ENCODE results near the gene GRIK1.
"Not testable (repeated sequence)": the region's sequence is repeated elsewhere in the genome, so short reads cannot be mapped to it uniquely, and the experiment has no call there.

GRIK1 gene

DNA sequence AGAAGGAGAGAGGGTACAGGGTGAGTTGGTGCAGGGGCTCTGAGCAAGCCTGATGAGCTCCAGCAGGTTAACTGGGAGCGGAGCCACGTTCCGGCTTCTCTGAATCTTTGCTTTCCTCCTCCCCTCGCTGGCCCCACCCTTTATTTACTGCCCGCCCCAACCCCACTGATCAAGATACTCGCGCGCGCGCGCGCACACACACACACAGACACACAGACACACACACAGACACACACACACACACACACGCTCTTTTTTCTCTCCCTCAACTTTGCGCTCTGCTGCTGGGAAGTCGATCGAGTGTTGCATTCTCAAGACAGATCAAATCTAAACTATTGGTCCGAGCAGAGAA is at the start of gene GRIK1:
TSS of gene GRIK1 (minus strand) at position 73 of the 352 bp plus-strand sequence.
- no peak for DNase-seq

DNA sequence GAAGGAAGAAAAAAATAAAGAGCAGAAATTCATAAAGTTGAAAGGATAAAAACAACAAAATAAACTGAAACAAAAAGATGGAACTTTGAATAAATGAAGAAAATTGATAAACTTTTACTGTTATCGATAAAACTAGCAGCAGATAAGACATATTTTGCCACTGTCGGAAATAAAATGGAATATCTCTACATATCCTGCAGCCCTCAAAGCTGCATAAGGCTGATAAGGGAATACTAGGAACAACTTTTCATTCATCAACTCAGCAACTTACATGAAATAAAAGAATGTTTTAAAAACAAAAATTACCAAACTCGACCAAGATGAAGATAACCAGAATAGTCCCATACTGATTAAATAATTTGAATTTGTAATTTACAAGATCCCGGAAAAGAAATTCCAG is 48.0 kb upstream of the GRIK1 start:
- no peak for DNase-seq

DNA sequence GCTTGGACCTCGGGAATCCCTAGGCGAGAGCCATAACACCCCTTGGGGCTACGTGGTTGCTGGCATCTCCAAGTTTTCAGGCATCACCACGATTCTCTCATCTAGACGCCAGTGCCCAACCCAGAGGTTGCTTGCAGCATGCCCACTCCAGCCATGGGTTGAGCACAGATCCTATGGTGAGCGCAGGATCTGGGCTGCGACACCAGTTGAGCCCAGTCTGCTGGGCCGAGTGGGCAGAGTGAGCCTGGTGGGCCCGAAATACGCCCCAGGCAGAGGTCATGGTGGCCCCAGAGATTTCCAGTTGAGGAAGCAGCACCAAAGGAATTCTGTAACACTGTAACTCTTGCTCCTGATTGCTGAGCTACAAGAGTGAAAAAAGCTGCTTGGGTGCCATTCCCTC is 46.1 kb upstream of the GRIK1 start:
- DNase-seq, result no peak

DNA sequence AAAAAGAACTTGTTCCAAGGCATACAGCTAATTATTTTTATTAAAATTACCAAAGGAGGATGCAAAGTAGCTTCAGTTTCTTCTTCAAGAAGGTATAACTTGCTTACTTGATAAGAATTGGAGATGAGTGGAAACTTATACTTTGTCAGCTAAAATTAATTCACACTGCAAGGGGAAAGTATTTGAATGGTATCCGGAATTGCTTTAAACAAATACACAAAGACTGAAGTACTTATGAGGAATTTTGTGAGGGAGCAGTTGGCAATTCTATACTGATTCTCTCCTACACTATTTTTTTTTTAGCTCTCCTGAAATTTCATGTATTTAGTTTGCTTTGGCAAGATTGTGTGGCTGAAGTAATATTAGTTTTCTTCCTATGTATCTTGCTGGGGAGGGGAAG is 39.2 kb upstream of the GRIK1 start:
- DNase-seq, result no peak

DNA sequence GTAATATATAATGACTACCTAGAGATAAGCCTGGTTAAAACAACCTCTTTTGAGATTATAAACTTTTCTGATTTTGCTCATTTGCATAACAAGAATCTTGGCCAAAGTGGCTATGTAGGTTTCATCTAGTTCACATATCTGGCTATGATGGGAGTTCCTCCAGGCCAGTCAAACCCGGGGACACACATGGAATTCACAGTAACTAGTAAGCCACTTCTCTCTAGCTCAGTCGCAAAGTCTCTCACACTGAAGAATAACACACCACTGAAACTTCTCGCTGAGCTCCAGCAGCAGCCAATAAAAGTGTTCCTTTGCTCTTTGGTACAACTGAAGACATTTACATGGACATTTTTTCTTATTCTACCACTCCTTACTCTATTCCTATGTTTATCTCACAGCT is 36.0 kb upstream of the GRIK1 start:
- DNase-seq, result no peak

DNA sequence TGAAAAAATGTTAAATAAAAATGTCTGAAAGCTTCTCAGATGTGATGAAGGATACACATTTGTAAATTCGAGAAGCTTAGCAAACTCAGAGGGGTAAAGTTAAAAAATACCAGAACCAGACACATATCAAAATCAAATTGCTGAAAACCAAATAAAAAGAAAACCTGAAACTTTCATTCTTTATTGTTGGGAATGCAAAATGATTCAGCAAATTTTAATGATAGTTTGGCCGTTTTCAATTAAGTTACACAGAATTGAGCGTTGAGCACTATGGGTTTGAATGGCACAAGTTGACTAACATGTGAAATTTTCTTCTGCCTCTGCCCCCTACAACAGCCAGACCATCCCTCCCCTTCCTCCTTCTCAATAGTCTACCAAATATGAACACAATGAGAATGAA is 33.5 kb upstream of the GRIK1 start:
- DNase-seq, result no peak

DNA sequence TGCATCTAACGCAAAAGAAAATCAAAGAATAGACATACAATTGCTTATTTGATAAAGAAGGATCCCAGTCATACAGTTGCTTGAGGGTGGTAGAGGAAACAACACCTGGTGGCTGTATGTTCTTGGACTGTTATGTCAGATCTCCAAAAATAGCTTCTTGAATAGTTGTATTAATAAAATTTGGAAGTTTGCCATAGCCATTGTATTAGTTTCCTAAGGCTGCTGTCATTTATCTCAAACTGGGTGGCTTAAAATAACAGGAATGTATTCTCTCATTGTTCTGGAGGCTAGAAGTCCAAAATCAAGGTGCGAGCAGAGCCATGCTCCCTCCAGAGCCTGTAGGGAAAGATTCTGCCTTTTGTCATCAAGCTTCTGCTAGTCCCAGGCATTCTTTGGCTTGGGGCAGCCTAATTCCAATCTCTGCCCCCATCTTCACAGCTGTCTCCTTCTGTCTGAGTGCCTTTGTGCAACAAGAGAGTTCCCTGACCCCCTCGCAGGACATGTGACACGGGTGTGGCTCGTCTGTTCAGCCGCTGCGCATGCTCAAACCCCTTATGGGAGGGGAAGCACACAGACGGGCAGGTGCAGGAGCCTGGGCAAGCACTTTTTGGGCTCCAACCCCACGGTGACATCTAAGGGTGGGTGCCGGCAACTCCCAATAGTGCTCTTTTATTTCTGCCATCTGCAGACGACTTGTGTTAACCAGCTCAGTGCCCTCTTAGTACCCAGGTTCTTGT is 21.7 kb upstream of the GRIK1 start:
- DNase-seq, result no peak

DNA sequence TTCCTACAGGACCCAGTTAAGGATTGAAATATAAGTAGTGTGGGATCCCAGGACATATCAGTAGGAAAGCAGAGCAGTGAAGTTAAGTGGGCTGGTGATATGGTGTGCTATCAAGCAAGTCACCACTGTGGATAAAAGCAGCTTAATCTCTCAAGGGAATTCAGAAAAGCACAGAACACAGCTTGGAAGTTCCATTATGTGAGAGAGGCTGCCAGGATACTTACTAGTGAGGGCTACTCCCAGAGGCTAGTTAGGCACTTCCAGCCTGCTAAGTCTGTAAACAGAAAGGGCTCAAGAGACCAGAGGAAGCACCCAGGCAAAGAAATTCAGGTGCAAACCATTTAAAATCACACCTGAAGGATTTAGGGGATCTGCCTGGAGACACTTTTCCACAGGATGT is 18.8 kb upstream of the GRIK1 start:
- no peak for DNase-seq

DNA sequence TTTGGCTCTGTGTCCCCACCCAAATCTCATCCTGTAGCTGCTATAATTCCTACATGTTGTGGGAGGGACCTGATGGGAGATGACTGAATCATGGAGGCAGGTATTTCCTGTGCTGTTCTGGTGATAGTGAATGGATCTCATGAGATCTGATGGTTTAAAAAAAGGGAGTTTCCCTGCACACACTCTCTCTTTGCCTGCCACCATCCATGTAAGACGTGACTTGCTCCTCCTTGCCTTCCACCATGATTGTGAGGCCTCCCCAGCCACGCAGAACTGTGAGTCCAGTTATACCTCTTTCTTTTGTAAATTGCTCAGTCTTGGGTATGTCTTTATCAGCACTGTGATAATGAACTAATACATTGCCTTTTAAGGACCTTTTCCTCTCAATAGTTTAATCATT is 18.2 kb upstream of the GRIK1 start:
- DNase-seq, result not testable (repeated sequence)

DNA sequence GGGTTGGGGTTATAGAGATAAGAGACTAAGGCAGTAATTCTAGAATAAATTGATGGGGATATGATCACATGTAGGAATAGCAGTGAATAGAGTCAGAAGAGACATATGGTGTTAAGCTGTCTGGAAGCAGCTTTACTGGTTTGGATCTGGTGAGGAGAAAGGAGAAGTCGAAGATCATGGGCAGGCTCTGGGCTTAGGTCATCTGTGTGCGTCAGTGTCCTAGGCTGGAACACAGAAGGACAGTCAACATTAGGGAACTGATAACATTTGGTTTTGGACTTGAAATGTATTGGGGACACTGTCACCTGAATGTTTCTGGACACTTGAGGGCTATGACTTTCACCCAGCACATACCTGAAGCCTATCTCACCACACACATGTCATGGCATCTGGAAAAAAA is 13.9 kb upstream of the GRIK1 start:
- DNase-seq, result no peak

DNA sequence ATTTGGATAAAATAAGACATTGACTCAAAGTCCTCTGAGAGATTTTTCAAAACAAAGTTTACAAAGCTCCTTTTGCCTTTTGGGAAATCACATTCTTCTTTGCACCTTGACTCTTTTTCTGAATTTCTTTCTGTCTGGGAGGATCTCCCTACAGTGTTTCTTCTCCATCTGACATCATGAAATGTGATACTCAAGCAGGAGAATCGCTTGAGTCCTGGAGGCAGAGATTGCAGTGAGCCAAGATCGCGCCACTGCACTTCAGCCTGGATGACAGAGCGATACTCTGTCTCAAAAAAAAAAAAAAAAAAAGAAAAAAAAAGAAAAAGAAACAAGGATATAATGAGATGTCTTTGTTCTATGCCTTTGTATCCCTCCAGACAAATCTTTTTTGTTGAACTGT is 13.3 kb upstream of the GRIK1 start:
- no peak for DNase-seq

DNA sequence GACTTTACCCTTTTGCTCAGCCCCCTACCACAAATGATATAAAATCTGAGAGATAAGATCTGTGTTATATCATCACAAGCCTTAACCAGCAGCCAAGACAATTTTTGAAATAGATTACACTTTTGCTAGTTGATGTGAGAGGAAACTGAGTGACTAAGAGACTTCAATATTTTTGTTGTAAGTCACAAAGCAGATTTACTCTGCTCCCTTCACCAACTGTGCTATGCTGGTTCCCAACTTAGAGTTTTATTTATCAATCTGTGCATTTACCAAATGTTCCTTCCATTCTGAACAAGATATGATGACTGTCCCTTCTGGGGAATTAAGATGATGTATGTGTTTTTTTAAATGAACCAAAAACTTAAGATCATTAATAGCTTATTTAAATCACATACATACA is 12.1 kb upstream of the GRIK1 start:
- DNase-seq, result no peak

DNA sequence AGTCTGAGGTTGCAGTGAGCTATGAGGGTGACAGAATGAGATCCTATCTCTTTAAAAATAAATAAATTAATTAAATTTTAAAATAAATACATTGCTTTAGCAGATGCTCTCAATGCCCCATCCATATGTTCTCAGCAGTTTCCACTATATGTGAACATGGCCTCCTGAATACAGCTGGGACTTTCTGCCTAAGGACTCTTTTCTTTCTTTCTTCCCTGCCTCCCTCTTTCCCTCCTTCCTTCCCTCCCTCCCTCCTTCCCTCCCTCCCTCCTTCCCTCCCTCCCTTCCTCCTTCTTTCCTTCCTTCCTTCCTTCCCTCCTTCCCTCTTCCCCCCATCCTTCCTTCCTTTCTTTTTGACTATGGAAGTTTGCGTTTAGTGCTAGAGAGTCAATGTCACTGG is 10.2 kb upstream of the GRIK1 start:
- DNase-seq, result no peak

DNA sequence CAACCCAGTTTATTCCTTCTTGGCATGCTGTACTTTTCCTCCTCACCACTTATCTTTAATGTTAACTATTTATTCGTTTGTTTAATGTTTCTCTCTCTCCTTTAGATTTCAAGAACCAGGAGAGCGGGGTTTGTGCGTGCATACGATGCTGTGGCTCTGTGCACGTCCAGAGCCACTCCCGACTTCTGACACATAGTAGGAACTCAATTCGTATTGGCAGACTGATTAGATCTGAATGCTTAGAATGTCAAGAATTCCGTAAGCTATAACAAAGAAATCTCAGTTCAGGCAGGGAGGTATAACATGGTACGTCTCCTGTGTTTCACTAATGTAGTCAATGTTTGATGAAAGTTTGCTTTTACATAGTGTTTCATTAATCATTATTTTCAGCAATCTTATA is 7.3 kb upstream of the GRIK1 start:
- DNase-seq, result no peak

DNA sequence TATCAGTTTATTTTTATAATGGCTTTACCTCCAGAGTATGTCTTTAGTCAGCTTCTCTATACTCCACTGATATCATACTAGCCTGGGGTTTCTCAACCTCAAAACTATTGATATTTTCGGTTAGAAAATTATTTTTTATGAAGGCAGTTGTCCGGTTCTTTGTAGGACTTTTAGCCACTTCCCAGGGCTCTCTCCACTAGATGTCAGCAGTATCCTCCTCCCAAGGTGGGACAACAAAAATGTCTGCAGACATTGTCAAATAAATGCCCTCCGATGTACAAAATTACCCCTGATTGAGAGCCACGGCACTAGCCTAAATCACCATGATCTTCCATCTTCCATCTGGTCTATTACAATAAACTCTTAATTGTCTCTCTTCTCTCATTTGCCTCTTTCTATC is 4.1 kb upstream of the GRIK1 start:
- DNase-seq, result no peak

DNA sequence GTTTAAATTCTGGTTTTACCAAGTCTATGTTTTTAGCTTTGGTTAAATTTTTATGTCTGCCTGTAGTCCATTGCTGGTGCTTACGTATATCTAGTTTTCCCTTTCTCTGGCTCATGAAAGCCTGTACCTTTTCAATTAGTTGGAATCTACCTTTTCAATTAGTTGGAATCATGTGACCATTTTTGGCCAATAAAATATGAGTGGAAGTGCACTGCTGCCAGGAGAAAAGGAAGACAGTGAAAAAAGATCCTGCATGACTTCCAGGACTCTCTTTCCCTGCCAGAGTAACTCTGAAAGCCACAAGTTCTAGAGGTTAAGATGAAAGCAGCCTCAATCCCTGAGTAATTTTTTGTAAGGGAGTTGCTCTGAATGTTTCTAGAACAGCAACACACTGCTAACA is 2.2 kb upstream of the GRIK1 start:
- no peak for DNase-seq

DNA sequence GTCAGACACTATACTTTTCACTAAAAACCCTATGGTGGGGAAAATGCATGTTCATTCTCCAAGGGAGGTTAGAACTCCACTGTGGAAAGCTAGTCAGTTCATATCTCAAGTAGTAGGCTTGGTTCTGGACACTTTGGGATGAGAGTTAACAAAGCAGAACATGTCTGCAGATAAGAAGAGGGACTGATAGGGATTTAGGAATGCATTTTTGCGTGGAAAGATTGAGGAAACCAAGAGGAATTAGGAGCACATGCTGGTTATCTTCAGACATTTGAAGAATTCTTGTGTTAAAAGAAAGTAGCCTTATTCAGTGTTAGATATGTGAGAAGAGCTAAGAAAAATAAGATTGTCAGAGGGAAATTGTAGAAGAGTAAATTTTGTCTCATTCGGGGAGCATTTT is 1.2 kb upstream of the GRIK1 start:
- DNase-seq, result no peak

DNA sequence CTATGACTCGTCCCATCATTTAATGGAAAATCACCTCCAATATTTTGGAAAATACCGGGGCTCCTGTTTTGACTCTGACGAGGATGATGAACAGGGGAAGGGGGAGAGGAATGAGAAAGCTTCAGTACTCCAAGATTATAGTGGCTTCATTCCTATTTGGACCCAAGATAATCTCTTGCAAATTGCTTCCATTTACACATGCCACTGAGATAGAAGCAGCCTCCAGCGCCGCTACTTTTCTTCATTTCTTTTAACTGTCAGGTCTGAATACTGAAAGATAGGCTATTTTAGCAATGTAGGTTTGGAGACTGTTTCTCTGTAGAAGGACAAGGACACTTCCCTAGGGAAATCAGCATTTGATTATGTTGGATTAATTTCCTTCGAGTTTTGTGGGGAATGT is 565 bp upstream of the GRIK1 start:
- DNase-seq, result no peak

DNA sequence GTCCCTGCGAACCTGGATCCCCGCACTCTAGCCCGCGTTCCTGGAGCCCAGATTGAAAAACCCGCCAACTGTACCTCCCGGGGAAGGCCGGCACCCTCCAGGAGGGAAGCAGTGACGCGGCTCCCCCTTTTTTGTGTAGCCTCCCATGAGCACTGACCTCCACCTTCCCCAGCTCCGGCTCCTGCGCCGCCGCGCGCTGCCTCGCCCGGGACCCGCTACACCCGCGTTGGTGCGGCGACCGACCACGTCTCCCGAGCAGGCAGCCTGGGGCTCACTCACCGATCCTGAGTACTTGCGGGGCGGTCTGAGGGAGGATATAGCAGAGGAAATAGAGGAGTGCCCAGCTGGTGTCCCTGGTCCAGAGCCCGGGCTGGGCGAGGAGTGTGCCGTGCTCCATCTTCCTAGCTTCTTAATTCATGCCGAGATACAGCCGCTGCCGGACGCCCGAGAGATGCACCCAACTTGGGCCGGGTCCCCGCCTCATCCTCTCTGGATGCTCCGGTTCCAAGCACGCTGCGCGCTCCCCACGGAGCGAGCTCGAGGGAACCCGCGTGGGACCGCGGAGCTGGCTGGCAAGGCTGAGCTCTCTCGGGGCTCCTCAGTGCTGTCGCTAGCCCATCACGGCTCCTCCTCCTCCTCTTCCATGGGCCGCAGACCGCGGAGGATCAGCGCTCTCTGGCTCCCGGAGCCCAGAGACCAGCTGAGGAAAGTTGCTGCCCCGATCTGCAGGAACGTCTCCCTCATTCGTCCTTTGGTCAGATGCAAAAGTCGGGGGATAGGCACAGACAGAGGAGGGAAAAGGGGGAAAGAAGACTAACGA is 482 bp downstream of the GRIK1 start:
- DNase-seq, result no peak

DNA sequence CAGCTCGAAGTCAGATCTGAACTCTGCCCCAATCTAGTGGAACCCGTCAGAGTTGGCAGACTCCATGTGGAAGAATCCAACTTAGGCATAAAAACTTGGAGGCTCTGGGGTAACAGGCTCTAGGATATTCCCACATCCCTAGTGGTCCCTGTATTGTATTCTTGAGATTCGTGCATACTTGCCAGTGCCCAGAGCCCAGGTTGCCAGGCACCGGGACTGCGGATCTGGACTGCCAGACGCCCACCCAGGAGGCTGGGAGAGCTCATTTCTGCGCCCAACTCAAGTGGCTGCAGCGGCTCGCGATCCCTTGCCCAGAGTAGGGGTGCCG is 1.1 kb downstream of the GRIK1 start:
- no peak for DNase-seq

DNA sequence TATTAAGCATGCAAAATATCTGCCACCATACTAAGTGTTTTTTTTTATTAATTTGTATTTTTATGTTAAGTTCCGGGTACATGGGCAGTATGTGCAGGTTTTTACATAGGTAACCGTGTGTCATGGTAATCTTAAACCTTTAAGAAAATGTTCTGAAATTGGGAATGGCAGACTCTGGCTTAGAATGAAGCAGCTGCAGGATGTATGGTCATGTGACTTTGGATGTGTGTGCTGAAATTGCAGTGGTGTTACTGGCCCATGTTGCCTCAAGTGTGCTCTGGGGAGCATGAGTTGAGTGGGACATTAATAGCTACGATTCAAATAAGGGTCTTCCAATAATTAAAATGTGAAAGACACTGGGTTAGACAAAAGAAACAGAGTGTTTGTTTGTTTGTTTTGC is 6.7 kb downstream of the GRIK1 start:
- DNase-seq, result no peak

DNA sequence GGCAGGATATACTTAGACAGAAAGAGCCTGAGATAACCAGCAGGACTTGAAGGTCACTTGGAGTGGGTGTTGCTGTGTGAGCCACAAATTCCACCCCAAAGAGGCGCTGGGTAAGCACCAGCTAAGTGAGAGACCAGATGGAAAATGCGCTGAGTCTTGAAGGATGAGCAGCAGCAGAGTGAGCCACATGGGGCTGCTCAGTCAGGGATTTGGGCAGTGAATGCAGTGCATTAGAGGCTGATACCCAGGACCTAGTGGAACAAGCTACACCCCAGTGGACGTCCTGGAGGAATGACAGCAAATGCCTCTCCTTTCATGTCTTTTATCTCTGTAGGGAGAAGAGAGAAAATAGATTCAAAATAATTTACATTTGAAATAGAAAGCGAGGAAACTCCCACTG is 11.3 kb downstream of the GRIK1 start:
- DNase-seq, result no peak

DNA sequence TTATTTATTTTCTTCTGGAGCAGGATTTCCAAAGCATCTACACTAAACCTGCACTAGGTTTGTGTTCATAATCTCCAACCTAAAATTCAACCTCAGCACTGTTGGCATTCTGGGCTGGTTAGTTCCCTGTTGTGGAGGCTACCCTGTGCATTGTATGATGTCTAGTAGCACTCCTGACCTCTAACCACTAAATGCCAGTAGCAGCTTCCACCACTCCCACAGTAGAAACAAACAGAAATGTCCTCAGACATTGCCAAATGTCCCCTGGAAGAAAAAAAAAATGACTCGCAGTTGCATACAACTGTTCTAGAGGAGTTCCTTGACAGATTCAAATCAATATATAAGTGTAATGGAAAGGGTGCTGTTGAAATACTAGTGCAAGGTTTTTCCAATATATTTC is 18.9 kb downstream of the GRIK1 start:
- DNase-seq, result no peak

DNA sequence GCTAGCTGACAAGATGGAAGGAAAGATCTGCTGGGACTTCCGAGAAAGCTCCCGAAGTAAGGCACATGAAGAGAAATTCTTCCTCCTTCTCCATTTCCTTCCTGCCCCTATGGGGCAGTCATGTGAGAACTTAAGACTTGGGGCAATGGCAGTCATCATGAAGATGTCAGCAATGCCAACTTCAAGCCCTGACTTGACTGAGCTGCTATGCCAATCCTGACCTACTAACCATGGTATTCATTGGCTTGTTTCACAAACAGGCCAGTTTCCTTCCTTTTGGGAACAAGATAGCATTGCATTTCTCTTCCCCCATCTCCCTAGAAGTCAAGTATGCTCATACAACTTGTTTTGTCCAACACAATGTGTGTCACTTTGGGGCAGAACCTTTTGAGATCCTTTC is 25.5 kb downstream of the GRIK1 start:
- no peak for DNase-seq

DNA sequence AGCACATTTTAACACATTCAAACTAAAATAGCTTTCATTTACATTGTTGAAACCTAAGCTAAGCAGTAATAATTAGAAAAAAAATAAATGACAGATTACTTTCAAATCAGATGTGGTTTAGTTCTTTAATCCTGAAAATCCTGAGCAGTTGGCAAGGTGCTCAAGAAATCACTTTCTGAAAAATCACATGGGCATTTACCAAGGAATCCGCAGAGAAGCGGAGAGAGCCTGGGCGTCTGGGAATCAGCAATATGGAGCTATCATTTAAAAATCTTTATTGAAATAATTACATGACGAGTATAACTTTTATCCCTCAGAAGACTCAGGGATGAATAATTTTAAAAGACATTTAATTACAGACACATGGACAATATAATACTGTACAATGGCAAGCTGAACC is 30.2 kb downstream of the GRIK1 start:
- DNase-seq, result no peak
